Peyer's patch (tissue), 4 donors: Measurements from ENCODE around the gene APH1A. TPM values are rescaled to one million over a fixed set of nuclear protein-coding genes. Genes with fewer than 3 reads are reported as not detected.

Source experiments
- DNase-seq, 3 donors: peaks; one replicate each; pipeline ENCODE4 v3.0.0-alpha.2; 2017 to 2019
- H3K27ac ChIP-seq, 4 donors: fragments of 200-600 bp; sonication (generic); one replicate each; pipeline ENCODE4 v1.5.1; 2016 to 2019
- H3K27me3 ChIP-seq, 2 donors: fragments of 200-600 bp; sonication (generic); one replicate each; pipeline ENCODE4 v1.5.1; 2019
- H3K36me3 ChIP-seq, 3 donors: fragments of 200-600 bp; sonication (generic); one replicate each; pipeline ENCODE4 v1.5.1; 2016 to 2019
- H3K4me1 ChIP-seq, 4 donors: fragments of 200-600 bp; sonication (generic); one replicate each; pipeline ENCODE4 v1.5.1; 2016 to 2019
- H3K4me3 ChIP-seq, 4 donors: fragments of 200-600 bp; sonication (generic); 1 replicate in 3 of 4; 2 replicates in 1 of 4; pipeline ENCODE4 v1.5.1; 2016 to 2019; ENCODE audit warnings: mild to moderate bottlenecking in 1 of 4
- H3K9me3 ChIP-seq, 4 donors: fragments of 200-600 bp; sonication (generic); one replicate each; pipeline ENCODE4 v1.5.1; 2016 to 2019; ENCODE audit warnings: mild to moderate bottlenecking in 1 of 4
- POLR2A ChIP-seq, 2 donors: fragments of 450-650 bp; IDR thresholded peaks; one replicate each; pipeline ENCODE4 v1.5.1; 2017; ENCODE audit warnings: antibody characterized with exemption in 2 of 2, mild to moderate bottlenecking in 2 of 2, moderate library complexity in 2 of 2
- total RNA-seq, 4 donors: library from RNA; depleted of rRNA; stranded (reverse); fragments of >200 nt; gene quantifications; one replicate each; pipeline ENCODE4 v1.1.0, GENCODE V29; 2016
- TF ChIP-seq, protein P1 (sequence below), 6 experiments: fragments of 450-650 bp in 4 of 6; fragments of 200-600 bp in 2 of 6; sonication (generic) in 1 of 6; IDR thresholded peaks; one replicate each; pipeline ENCODE4 v1.5.1; 2017 to 2019; ENCODE audit warnings: antibody characterized with exemption in 6 of 6, mild to moderate bottlenecking in 3 of 6, moderate library complexity in 1 of 6

APH1A gene
- total RNA-seq, 4 donors from 2014 or later: 78.4 to 106 (median 99.3) TPM

DNA sequence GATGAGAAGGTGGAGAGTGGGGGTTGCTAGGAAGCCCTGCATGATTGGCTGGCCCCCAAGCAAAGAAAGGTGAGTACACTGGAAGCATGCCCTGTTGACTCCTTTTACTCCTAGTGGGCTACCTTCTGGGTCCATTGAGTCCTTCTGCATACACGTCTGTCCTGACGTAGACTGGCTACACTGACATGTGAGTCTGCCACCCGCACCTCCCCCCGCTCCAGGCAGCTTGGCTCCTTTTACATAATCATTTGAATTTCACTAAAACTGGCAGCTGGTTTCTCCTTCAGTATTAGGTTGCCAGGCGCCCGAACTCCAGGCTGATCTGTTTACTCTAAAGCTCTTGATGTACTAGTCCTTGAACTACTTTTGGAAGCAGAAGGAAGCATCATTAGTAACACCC is 33.5 kb upstream of the APH1A start:
- Histone ChIP-seq H3K9me3 (no peaks in the 10 kb centered on the region), H3K27me3 (no peaks in the 10 kb centered on the region), H3K36me3 (peaks cover 0 to 51% (median 0%) of the 10 kb centered on the region in 3 donors), H3K4me1 (no peaks in the 10 kb centered on the region), H3K27ac (peak overlapping the region in 1 of 4 donors; percentile 9), H3K4me3 (no peak overlapping the region)
- TF ChIP-seq POLR2A (IDR thresholded peaks at IDR 0.05): no peak
- TF ChIP-seq, protein P1, sequence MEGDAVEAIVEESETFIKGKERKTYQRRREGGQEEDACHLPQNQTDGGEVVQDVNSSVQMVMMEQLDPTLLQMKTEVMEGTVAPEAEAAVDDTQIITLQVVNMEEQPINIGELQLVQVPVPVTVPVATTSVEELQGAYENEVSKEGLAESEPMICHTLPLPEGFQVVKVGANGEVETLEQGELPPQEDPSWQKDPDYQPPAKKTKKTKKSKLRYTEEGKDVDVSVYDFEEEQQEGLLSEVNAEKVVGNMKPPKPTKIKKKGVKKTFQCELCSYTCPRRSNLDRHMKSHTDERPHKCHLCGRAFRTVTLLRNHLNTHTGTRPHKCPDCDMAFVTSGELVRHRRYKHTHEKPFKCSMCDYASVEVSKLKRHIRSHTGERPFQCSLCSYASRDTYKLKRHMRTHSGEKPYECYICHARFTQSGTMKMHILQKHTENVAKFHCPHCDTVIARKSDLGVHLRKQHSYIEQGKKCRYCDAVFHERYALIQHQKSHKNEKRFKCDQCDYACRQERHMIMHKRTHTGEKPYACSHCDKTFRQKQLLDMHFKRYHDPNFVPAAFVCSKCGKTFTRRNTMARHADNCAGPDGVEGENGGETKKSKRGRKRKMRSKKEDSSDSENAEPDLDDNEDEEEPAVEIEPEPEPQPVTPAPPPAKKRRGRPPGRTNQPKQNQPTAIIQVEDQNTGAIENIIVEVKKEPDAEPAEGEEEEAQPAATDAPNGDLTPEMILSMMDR (IDR thresholded peaks at IDR 0.05): no peak
- no peak for DNase-seq

DNA sequence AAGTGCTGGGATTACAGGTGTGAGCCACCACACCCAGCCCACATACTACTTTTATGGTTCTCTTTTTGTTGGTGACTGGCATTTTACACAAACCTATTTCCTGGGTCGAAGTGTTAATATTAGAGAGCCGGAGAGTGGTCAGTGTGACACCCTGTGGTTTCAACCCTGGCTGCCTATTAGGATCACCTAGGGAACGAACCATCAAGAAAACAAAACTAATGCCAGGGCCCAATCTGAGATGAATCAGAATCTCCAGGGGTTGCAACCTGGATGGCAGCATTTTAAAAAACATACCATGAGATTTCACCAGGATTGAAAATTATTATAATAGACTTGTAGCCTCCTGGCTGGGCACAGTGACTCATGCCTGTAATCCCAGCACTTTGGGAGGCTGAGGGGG is 30.9 kb upstream of the APH1A start:
- no peak overlapping the region for H3K4me3 ChIP-seq
- H3K4me1 ChIP-seq: peaks cover 0 to under 1% (median under 1%) of the 10 kb centered on the region in 4 donors

DNA sequence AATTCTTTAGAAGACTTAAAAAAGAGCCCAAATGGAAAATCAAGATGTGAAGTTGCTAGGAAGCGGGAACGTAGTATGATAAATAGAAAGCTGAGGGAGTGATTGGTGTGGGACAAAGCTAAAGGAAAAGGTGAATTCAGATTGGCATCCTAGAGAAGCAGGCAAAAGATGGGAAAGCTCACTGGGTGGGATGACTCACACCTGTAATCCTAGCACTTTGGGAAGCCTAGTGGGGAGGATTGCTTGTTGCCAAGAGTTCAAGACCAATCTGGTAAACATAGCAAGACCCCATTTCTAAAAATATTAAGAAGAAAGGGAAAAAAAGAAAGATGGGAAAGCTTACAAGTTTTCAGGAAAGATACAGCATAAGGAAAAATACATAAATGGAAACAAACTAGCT is 26.7 kb upstream of the APH1A start:
- H3K27ac ChIP-seq: no peak overlapping the region
- H3K36me3 ChIP-seq: peaks cover 0 to 34% (median 0%) of the 10 kb centered on the region in 3 donors
- peaks cover 0 to 11% (median 3%) of the 10 kb centered on the region in 4 donors for H3K4me1 ChIP-seq
- no peaks in the 10 kb centered on the region for H3K27me3 ChIP-seq
- TF ChIP-seq, protein P1 (IDR thresholded peaks at IDR 0.05): no peak
- TF ChIP-seq POLR2A (IDR thresholded peaks at IDR 0.05): no peak
- DNase-seq: no peak
- no peak overlapping the region for H3K4me3 ChIP-seq
- no peaks in the 10 kb centered on the region for H3K9me3 ChIP-seq

More for the DNA sequence above, 30.9 kb upstream of the APH1A start:
- DNase-seq: no peak
- Histone ChIP-seq H3K27me3 (no peaks in the 10 kb centered on the region), H3K27ac (no peak overlapping the region), H3K9me3 (no peaks in the 10 kb centered on the region), H3K36me3 (peaks cover 0 to 57% (median 0%) of the 10 kb centered on the region in 3 donors)
- TF ChIP-seq POLR2A (IDR thresholded peaks at IDR 0.05): no peak
- TF ChIP-seq, protein P1 (IDR thresholded peaks at IDR 0.05): no peak

DNA sequence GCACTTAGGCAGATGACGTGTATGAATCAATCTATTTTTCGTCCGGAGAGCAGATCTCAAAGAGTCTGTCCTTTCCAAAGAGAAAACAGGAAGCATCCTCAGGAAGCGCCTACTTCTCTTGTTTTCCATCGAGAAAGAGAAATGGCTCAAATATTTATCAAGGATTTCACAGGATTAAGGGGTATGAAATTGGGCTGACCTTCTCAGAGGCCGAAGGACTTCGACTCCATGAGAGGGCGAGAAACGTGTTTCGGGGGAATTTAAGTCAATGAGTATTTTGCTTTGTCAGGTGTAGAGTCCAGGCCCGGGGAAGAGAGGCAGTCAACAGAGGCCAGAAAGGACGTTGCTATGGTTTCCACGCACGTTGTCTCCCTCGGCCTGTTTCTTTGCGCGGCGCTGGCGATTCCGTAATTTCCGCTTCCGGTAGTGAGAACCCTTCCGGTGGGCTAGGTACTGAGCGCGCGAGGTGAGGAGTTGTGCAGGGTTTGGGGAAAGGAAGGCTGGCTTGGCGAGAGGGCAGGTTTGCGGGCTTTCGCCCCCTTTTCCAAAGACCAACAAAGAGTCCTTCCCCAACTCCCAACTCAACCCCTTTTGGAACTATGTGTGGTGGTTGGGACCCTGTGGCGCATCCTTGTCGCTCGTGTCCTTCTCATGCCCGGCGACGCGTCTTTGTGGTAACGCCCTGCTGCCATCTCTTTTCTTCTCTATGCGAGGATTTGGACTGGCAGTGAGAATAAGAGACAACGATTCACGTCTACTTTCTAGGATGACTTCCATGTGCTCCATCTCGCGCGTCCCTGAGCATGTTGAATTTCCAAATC is 24.8 kb upstream of the APH1A start, which contains the start of gene MRPS21:
Gene MRPS21, plus strand, starts transcription at position 429 of the 821 bp plus-strand sequence. CDS start 506 bp downstream, outside the sequence.
- peak within 1 kb of the TSS; percentile 62 to 83 (median 78) for H3K27ac ChIP-seq
- H3K36me3 ChIP-seq: peaks cover 0 to 20% (median 0%) of the 10 kb centered on the region in 3 donors
- peak; percentile 86 to 95 (median 87) for DNase-seq
- peaks cover 0 to 11% (median 3%) of the 10 kb centered on the region in 4 donors for H3K4me1 ChIP-seq
- TF ChIP-seq, protein P1 (IDR thresholded peaks at IDR 0.05): peak in 1 of 6 experiments; percentile 6
- peak; percentile 51 to 74 for TF ChIP-seq POLR2A (IDR thresholded peaks at IDR 0.05)
- H3K9me3 ChIP-seq: no peaks in the 10 kb centered on the region
- peak within 1 kb of the TSS; percentile 42 to 90 (median 78) for H3K4me3 ChIP-seq
- H3K27me3 ChIP-seq: no peaks in the 10 kb centered on the region

DNA sequence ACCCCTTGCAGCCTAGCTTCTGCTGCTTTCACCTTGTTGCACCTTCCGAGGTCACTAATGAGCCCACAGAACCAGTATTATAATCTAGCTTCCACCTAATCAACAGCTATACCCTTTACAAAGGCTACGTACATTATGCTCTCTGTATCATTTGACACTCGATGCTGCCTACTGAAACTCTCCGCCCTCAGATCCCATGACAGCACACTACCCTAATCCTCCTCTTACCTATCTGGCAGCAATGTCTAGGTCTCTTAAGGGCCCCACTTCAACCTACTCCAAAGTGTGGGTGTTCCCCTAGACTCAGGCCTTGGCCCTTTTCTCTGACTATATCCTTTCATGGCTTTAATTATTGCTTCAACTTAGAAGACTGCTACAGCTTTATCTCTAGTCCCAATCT is 20.0 kb upstream of the APH1A start:
- H3K36me3 ChIP-seq: peaks cover 0 to 8% (median 0%) of the 10 kb centered on the region in 3 donors
- H3K4me3 ChIP-seq: no peak overlapping the region

More for the DNA sequence above, 20.0 kb upstream of the APH1A start:
- Histone ChIP-seq H3K4me1 (peaks cover 0 to 4% (median 0%) of the 10 kb centered on the region in 4 donors), H3K9me3 (no peaks in the 10 kb centered on the region), H3K27ac (no peak overlapping the region), H3K27me3 (no peaks in the 10 kb centered on the region)
- TF ChIP-seq, protein P1 (IDR thresholded peaks at IDR 0.05): no peak
- no peak for TF ChIP-seq POLR2A (IDR thresholded peaks at IDR 0.05)
- no peak for DNase-seq
